Activated naive CD4-positive, alpha-beta T cell (primary cell): ENCODE measurements around the gene EIF5AL1.
"Not testable (repeated sequence)": the region's sequence is repeated elsewhere in the genome, so short reads cannot be mapped to it uniquely, and the experiment has no call there.

ENCODE experiments used
- DNase-seq, 4 experiments: peaks; one replicate each; lab custom pipeline; 2025; lab: John Stamatoyannopoulos, UW

Gene EIF5AL1

GRCh38 chr10:79511891-79512583 is at the start of gene EIF5AL1:
TSS of gene EIF5AL1 (plus strand) at chr10:79512533. CDS start at chr10:79512650, 117 bp downstream.
- DNase-seq, result not testable (repeated sequence)

GRCh38 chr10:79463578-79464496 is 48.5 kb upstream of the EIF5AL1 start:
- no peak for DNase-seq

GRCh38 chr10:79465341-79465740 is 47.0 kb upstream of the EIF5AL1 start:
- no peak for DNase-seq

- DNase-seq, result no peak
Observed at GRCh38 chr10:79468015-79468560, 44.2 kb upstream of the EIF5AL1 start.

- DNase-seq, result no peak
Observed at GRCh38 chr10:79468841-79469585, 43.3 kb upstream of the EIF5AL1 start.

GRCh38 chr10:79470096-79470495 is 42.2 kb upstream of the EIF5AL1 start:
- no peak for DNase-seq

GRCh38 chr10:79471776-79472175 is 40.6 kb upstream of the EIF5AL1 start:
- DNase-seq, result no peak

- DNase-seq, result no peak
Observed at GRCh38 chr10:79472449-79472848, 39.9 kb upstream of the EIF5AL1 start.

GRCh38 chr10:79472951-79473350 is 39.4 kb upstream of the EIF5AL1 start:
- DNase-seq, result no peak

GRCh38 chr10:79473496-79474095 is 38.7 kb upstream of the EIF5AL1 start:
- no peak for DNase-seq

GRCh38 chr10:79475119-79475653 is 37.1 kb upstream of the EIF5AL1 start:
- no peak for DNase-seq

- DNase-seq, result no peak
Observed at GRCh38 chr10:79475877-79476276, 36.5 kb upstream of the EIF5AL1 start.

- DNase-seq, result no peak
Observed at GRCh38 chr10:79476645-79477044, 35.7 kb upstream of the EIF5AL1 start.

- no peak for DNase-seq
Observed at GRCh38 chr10:79477456-79477855, 34.9 kb upstream of the EIF5AL1 start.

- DNase-seq, result no peak
Observed at GRCh38 chr10:79479283-79479909, 32.9 kb upstream of the EIF5AL1 start.

GRCh38 chr10:79482304-79482703 is 30.0 kb upstream of the EIF5AL1 start:
- no peak for DNase-seq

- no peak for DNase-seq
Observed at GRCh38 chr10:79482741-79483140, 29.6 kb upstream of the EIF5AL1 start.

- no peak for DNase-seq
Observed at GRCh38 chr10:79483299-79483698, 29.0 kb upstream of the EIF5AL1 start.

- no peak for DNase-seq
Observed at GRCh38 chr10:79483948-79484347, 28.4 kb upstream of the EIF5AL1 start.

- DNase-seq, result no peak
Observed at GRCh38 chr10:79484476-79484875, 27.9 kb upstream of the EIF5AL1 start.
